ENCODE results near the gene MYRIP.
A peak's percentile ranks its signal among the peaks of the same experiment; 100 is the strongest.
"Not testable (repeated sequence)": the region's sequence is repeated elsewhere in the genome, so short reads cannot be mapped to it uniquely, and the experiment has no call there.

MYRIP gene

DNA sequence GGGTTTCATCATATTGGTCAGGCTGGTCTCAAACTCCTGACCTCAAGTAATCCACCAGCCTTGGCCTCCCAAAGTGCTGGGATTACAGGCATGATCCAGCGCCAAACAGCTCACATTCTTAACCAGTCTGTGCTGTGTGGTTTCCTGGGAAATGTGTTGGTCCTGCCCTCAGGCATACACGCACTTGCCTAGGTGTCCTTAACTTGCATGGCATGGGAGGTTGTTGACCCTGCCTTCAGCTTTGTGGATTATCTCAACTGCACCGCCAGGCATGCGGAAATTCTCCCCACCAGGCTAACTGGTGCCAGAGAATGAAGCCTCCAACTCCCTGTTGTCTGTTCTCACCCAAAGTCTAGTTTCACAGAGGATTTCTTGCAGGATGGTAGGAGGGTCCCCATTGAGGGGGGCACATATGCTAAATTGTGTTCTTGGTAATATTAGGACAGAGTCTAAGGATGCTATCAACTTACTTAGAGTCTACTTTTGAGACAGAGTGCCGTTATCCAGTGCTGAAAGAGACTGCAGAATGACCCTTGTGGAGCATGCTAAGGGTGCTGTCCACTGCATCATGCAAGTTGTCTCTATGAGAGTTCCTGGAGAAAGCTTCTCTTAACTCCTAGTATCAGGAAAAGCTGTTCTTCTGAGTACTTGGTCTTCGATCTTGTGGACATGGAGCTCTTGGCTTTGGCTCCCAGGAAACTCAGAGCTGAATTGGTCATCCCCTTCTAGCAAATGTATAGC lies 438.5 kb downstream of the MYRIP start:
- no peak for DNase-seq

GRCh38 chr3:40248591-40248990 lies 439.2 kb downstream of the MYRIP start:
- DNase-seq = no peak

DNA sequence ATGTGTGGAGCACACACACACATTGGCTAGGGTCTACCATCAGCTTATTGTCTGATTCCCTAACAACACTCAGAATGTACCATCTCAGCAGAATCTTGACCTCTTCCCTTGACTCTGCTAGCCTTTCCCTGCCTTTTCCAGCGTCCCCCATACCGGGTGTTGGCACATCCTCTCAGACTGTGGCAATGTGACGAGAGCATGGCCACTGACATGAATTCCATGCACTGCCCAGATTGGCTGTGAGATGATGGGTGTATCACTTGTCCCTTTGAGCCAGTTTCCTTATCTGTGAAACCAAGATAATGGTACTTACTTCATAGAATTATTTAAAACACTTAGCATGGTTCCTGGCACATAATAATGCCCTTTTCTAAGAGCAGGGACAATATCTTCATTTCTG lies 439.8 kb downstream of the MYRIP start:
- no peak for DNase-seq

DNA sequence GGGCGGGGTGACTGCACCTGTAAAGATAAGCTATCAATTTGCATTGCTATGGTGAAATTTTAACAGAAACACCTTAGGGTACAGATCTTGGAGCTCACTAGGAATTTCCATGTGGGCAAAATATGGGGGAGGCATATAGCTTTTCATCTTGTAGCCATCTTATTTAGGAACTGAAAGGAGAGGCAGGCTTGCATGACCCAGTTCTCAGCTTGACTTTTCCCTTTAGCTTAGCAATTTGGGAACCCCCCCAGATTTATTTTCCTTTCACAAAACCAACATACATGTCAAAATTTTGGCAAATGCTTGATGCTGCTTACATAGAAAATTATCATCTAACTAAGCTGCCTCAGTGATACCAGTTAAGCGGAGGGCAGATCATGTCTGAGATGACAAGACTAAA lies 445.1 kb downstream of the MYRIP start:
- no peak for DNase-seq

DNA sequence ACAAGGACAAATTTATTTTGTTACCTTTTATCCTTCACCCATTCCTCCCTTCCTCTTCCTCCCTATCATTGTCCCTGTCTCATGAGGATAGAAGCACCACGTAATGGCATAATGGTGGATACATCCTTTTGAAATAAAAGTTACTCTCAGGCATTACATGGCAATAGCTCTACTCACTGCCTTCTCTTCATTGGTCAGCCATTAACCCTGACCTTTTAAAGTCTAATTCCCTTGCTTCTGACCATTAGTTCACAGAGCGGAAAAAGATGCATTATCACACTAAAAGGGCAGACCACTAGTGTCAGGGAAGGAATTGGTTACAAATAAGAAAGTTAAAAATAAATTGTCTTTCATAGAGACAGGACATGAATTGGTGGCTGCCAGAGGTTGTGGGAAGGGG lies 445.5 kb downstream of the MYRIP start:
- no peak for DNase-seq

- DNase-seq = no peak
These were observed 446.1 kb downstream of the MYRIP start for GRCh38 chr3:40255532-40255931.

DNA sequence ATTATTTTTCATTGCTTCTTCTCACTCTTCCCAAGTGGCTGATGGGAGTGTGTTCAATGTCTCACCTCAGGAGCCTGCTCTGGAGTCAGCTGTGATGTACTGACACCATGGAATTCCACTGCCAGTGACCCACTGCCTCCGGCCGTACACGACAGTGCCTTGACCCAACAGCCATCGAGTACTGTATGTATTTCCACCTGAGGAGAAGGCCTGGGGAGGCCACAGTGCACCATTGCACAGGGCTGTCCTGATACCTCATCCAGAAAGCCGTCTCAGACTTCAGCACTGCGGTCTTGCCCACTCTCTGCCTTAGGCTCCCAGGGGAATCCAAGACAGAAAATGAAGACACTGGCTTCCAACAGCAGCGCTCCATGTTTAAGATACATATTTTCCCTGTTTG lies 448.7 kb downstream of the MYRIP start:
- no peak for DNase-seq

GRCh38 chr3:40258555-40258954 lies 449.1 kb downstream of the MYRIP start:
- no peak for DNase-seq

- no peak for DNase-seq
These were observed 452.9 kb downstream of the MYRIP start for GRCh38 chr3:40262331-40262730.

DNA sequence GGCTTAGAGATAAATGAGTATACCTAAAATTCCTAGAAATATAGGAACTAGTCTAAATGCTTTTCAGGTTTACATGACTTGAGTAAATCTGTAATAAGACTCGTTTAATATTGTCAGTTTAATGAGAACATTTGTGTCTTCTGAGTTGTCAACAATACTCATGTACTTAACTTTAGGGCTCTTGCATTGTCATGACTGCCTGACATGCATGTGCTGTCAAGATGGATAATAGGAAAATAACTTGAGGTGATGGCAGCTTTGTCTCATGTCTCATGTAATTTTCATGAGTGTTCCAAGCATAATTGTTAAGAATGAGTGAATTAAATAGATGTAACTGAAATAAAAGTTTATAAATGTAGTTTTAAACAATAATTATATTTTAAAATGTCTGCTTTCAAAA lies 455.0 kb downstream of the MYRIP start:
- DNase-seq = no peak

DNA sequence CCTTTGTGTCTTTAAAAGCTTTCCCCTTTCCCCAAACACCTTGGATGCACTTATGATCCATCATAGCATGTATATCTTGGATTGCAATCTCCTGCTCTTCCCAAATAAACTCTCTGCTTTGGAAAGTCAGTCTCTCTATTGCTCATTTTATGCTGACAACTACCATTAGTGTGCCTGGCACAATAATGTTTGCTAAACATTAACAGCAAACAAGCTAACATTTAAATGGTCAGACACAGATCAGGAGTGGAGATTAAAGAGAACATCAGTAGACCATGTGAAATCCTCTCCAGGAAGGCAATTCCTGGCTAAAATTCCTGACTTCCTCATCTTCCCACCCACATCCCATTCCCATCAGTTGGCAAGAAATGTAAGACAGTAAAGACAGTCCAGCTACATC lies 455.8 kb downstream of the MYRIP start:
- DNase-seq = no peak

- peak; percentile 48 for DNase-seq
These were observed 458.7 kb downstream of the MYRIP start for GRCh38 chr3:40267937-40268724.

- no peak for DNase-seq
These were observed 459.6 kb downstream of the MYRIP start for GRCh38 chr3:40268802-40269524.

DNA sequence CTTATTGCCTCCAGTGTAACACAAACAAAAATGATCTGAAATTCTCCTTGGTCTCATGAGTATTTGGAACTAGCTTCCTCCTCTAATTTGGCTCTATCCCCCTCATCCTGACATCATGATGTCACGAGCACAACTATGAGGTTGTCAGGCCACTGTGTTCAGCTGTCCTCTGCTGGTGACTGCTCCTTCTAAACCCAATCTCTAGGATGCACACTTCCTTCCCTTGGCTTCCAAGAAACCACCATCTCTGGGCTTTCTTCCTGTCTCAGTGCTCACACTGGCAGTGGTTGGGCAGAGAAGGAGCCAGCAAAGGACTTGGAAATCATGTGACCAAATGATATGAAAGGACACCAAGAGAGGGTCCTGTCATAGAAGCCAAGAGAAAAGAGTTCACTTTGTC lies 469.4 kb downstream of the MYRIP start:
- DNase-seq = no peak

DNA sequence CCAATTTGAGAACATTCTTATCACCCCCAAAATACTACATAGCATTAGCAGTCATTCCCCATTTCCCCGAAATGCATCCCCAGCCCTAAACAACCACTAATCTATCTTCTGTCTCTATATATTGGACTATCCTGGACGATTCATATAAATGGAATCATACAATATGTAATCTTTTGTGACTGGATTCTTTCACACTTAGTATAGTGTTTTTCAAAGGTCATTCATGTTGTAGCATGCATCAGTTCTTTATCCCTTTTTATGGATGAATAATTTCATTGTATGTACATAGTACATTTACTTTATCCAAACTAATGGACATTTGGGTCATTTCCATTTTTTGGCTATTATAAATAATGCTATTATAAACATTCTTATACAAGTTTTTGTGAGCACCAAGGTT lies 472.6 kb downstream of the MYRIP start:
- DNase-seq = no peak

- not testable (repeated sequence) for DNase-seq
These were observed 473.6 kb downstream of the MYRIP start for GRCh38 chr3:40283057-40283456.

GRCh38 chr3:40287248-40287647 lies 477.8 kb downstream of the MYRIP start:
- DNase-seq = no peak

GRCh38 chr3:40290396-40290795 lies 481.0 kb downstream of the MYRIP start:
- no peak for DNase-seq

GRCh38 chr3:40291471-40291870 lies 482.1 kb downstream of the MYRIP start:
- DNase-seq = no peak

DNA sequence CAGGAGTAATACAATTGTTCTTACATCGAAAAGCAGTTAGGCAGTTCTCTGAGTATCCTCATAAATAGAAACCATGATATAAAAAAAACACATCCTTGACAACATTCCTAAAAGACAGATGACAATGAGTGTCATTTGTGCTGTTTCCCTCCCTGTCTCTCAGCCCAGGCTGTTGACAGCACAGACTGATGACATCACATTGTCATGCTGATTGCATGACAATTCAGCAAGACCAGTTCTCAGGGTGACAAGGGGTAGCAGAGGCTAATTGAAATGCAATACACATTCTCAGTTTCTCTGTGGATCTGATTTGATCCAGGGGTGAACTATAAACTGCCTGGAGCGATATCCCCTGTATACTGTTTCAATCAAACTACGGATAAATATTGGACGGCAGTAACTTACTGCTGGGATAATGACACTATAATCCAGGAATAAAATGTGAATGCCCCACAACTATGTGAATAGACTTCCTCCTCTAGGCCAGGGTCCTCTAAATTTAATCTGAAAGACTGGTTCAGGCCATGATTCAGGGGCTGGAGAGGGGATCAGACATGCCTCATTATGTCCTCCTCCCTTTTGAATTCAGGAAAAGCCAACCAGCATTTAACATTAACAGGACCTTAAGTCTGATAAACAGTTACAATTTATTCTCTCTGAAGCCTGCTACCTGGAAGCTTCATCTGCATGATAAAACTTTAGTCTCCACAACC lies 483.4 kb downstream of the MYRIP start:
- peak; percentile 3 for DNase-seq

DNA sequence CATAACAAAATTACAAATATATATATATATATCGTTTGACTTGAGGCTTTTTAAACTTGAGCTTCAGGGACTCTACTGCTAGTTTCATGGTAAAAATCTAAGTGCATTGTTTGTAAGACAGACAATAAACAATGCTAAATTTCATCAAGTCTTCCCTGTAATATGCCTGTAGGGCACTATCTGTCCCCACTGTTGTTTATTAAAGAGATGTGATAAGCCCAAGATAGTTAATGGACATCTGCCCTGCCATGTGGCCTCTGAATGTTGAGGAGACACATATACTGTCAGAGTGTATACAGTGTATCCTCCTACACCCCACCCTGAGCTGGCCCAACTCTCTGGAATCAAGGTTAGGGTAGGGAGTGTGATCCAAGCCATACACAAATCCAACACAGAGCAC lies 485.0 kb downstream of the MYRIP start:
- no peak for DNase-seq

GRCh38 chr3:40298075-40298474 lies 488.7 kb downstream of the MYRIP start:
- DNase-seq = no peak

GRCh38 chr3:40299130-40299720 lies 489.8 kb downstream of the MYRIP start:
- no peak for DNase-seq
